ENCODE measurements around the gene PLCE1.
A peak's percentile ranks its signal among the peaks of the same experiment; 100 is the strongest.
"Not testable (repeated sequence)": the region's sequence is repeated elsewhere in the genome, so short reads cannot be mapped to it uniquely, and the experiment has no call there.

Gene PLCE1

GRCh38 chr10:93993782-93994437 is at the start of gene PLCE1:
Gene PLCE1, plus strand, starts transcription at chr10:93993931. Its CDS starts 37,116 bp downstream, at chr10:94031047.
- peak; percentile 59 for DNase-seq (ENCODE audit: low read depth)

- DNase-seq (ENCODE audit: low read depth) = no peak
These were observed 47.9 kb upstream of the PLCE1 start for GRCh38 chr10:93945819-93946218.

GRCh38 chr10:93947055-93947454 is 46.7 kb upstream of the PLCE1 start:
- peak; percentile 88 for DNase-seq (ENCODE audit: low read depth)

- DNase-seq (ENCODE audit: low read depth) = peak; percentile 2
These were observed 46.2 kb upstream of the PLCE1 start for GRCh38 chr10:93947524-93947923.

- DNase-seq (ENCODE audit: low read depth) = no peak
These were observed 41.8 kb upstream of the PLCE1 start for GRCh38 chr10:93951905-93952304.

- DNase-seq (ENCODE audit: low read depth) = peak; percentile 75
These were observed 39.4 kb upstream of the PLCE1 start for GRCh38 chr10:93954299-93954698.

- DNase-seq (ENCODE audit: low read depth) = peak; percentile 86
These were observed 38.9 kb upstream of the PLCE1 start for GRCh38 chr10:93954726-93955363.

- no peak for DNase-seq (ENCODE audit: low read depth)
These were observed 34.9 kb upstream of the PLCE1 start for GRCh38 chr10:93958834-93959233.

- DNase-seq (ENCODE audit: low read depth) = not testable (repeated sequence)
These were observed 32.7 kb upstream of the PLCE1 start for GRCh38 chr10:93960988-93961387.

- DNase-seq (ENCODE audit: low read depth) = no peak
These were observed 30.8 kb upstream of the PLCE1 start for GRCh38 chr10:93962973-93963372.

- DNase-seq (ENCODE audit: low read depth) = no peak
These were observed 30.3 kb upstream of the PLCE1 start for GRCh38 chr10:93963434-93963833.

GRCh38 chr10:93965911-93966310 is 27.8 kb upstream of the PLCE1 start:
- DNase-seq (ENCODE audit: low read depth) = no peak

GRCh38 chr10:93967756-93968155 is 26.0 kb upstream of the PLCE1 start:
- DNase-seq (ENCODE audit: low read depth) = no peak

- DNase-seq (ENCODE audit: low read depth) = no peak
These were observed 25.2 kb upstream of the PLCE1 start for GRCh38 chr10:93968540-93968945.

GRCh38 chr10:93970433-93971010 is 23.2 kb upstream of the PLCE1 start:
- DNase-seq (ENCODE audit: low read depth) = not testable (repeated sequence)

- no peak for DNase-seq (ENCODE audit: low read depth)
These were observed 19.8 kb upstream of the PLCE1 start for GRCh38 chr10:93973748-93974445.

GRCh38 chr10:93977442-93977841 is 16.3 kb upstream of the PLCE1 start:
- no peak for DNase-seq (ENCODE audit: low read depth)

GRCh38 chr10:93980486-93980885 is 13.2 kb upstream of the PLCE1 start:
- no peak for DNase-seq (ENCODE audit: low read depth)

- no peak for DNase-seq (ENCODE audit: low read depth)
These were observed 2.6 kb upstream of the PLCE1 start for GRCh38 chr10:93991114-93991513.

- peak; percentile 82 for DNase-seq (ENCODE audit: low read depth)
These were observed 2.0 kb upstream of the PLCE1 start for GRCh38 chr10:93991596-93992284.

- peak; percentile 50 for DNase-seq (ENCODE audit: low read depth)
These were observed 1.2 kb upstream of the PLCE1 start for GRCh38 chr10:93992400-93993030.

GRCh38 chr10:93993414-93993781 is 333 bp upstream of the PLCE1 start:
- DNase-seq (ENCODE audit: low read depth) = no peak

All from ELR (cell line).